CD4-positive, alpha-beta T cell treated with Interleukin-17A for 1 hour (primary cell): ENCODE measurements around the gene COX6B2.
"Not testable (repeated sequence)": the region's sequence is repeated elsewhere in the genome, so short reads cannot be mapped to it uniquely, and the experiment has no call there.

ENCODE experiments used
- DNase-seq: peaks from one replicate; pipeline ENCODE4 v3.0.0-alpha.2; 2020

The COX6B2 gene

GRCh38 chr19:55341595-55342531, 12.7 kb downstream of the COX6B2 start:
- no peak for DNase-seq

GRCh38 chr19:55341171-55341588, 13.3 kb downstream of the COX6B2 start:
- peak; percentile 63 for DNase-seq

GRCh38 chr19:55340784-55341147, 13.8 kb downstream of the COX6B2 start:
- peak; percentile 39 for DNase-seq

- DNase-seq, result peak; percentile 45
Observed at GRCh38 chr19:55339889-55340783, 14.4 kb downstream of the COX6B2 start.

DNA sequence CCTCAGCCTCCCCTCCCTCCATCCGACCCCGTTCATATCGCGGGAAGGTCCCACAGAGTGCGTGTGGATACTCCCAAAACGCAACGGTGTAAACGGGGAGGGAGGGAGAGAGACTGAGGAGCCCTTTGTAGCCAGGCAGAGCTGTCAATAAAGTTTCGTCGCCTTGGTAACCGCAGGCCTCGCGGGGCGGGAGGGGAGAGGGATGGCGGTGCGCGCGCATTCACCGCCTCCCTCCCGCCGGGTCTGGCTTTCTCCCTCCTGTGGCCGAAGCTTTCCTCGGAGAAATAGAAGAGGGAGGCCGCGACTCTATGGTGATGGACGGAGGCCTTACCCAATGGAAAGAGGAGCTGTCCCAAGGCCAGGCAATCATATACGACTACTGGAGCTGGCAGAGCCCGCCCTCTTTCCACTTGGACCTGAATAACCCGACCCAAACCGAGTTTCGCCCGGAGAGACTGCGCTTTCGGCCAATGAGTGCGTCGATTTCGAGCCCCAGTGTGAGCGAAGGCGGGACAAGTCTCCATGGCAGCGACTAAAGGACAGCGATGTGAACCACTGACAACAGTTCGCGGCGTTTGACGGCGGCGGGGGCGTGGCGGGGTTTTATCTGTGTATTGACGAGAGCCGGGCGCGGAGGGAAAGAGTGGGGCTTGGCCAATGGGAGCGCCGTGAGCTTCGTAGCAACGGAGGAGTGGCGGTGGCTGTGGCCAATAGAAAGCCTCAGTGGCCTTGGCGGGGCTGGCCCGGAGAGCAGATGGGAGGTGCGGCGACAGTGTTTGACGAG, 15.2 kb downstream of the COX6B2 start, which contains the start of gene KMT5C:
TSS of gene KMT5C (plus strand) at position 772 of the 784 bp plus-strand sequence. CDS start 2,061 bp downstream, outside the sequence.
- DNase-seq, result peak; percentile 100

GRCh38 chr19:55336101-55336500, 18.4 kb downstream of the COX6B2 start:
- DNase-seq, result no peak

- DNase-seq, result no peak
Observed at GRCh38 chr19:55333870-55334269, 20.6 kb downstream of the COX6B2 start.

DNA sequence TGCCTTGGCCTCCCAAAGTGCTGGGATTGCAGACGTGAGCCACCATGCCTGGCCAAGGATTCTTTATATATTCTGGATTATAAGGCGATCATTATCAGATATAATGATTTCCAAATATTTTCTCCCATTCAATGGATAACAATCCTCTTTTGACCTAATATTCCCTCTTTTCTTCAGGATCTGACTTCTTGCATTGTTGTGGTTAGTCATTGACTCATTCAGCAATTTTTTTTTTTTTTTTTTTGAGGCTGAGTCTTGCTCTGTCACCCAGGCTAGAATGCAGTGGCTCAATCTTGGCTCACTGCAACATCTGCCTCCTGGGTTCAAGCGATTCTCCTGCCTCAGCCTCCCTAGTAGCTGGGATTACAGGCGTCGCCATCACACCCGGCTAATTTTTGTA, 24.7 kb downstream of the COX6B2 start:
- not testable (repeated sequence) for DNase-seq

GRCh38 chr19:55328774-55329318, 25.7 kb downstream of the COX6B2 start:
- peak; percentile 38 for DNase-seq

DNA sequence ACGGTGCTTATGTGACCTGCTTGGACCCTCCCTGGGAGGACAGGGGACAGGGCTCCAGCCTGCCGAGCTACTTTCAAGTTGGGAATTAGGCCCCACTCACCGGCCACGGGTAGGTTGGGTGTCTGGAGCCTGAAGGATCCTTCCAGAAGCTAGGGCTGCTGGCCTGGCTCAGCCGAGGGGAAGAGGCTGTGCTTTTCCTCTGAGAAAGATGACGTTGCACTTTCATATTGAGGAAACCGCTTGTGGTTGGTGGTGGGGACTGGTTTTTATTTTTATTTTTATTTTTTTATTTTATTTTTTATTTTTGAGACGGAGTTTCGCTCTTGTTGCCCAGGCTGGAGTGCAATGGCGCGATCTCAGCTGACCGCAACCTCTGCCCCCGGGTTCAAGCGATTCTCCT, 29.3 kb downstream of the COX6B2 start, which contains the start of gene TMEM150B:
TSS of gene TMEM150B (minus strand) at position 170 of the 400 bp plus-strand sequence. CDS start 4,305 bp downstream, outside the sequence.
- no peak for DNase-seq

DNA sequence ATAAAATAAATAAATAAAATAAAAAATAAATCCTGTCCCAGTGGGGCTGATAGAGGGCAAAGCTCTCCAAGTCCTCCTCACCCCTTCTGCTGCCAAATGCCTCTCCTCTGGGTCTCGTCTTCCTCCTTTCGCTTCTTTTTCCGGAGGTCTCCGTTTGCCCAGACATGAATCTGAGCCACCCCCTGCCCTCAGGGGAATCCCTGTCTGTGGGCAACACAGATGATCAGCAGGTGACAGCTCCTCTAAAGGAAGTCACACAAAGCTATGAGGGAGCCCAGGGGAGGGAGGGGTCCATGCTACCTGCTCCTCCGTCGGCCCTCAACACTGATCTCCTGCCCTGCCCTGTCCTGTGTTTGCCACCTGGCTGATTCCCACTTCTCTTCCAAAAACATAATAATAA, 29.9 kb downstream of the COX6B2 start:
- no peak for DNase-seq

- DNase-seq, result no peak
Observed at GRCh38 chr19:55322204-55322885, 32.2 kb downstream of the COX6B2 start.

GRCh38 chr19:55321466-55322137, 32.9 kb downstream of the COX6B2 start:
- DNase-seq, result no peak

DNA sequence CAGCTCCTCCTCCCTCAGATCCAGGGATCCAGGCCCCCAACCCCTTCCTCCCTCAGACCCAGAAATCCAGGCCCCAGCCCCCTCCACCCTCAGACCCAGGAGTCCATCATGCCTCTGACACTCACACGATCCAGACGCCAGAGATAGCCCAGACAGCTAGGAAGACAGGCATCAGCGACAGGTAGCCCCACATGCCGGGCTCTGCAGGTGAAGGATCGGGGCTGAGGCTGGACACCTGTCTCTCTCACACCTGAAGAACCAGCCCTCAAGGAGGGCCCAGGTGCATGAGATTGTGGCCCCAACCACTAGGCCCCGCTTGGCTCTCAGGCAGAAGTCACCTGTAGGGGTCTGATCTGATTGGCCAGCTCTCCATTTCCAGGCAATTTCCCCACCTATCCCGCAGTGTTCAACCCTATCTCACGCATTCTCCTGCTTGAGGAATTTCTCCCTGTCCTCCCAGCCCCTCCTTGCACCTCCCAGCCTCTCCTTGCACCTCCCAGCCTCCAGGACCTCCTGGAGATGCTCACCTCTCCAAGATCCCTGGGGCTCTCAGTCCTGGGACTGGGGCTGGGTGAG, 33.6 kb downstream of the COX6B2 start:
- no peak for DNase-seq

DNA sequence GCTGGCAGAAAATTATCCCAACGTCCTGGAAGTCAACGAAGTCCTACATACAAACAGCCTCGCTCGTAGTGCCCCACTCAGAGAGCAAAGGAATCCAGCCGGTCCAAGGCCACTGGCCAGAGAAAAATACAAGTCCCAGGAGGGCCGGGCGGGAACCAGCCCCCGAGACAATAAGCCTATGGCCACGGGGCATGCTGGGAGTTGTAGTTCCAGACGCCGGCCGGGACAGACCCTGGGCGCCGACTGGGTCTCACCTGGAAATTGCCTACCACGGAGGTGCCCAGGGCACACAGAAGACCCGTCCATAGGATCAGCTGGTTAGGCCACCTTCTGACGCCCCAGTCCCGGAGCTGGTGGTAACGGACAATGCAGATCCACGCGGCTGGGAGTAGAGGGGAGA, 34.7 kb downstream of the COX6B2 start:
- DNase-seq, result no peak

GRCh38 chr19:55316646-55317045, 37.9 kb downstream of the COX6B2 start:
- DNase-seq, result no peak

GRCh38 chr19:55315956-55316525, 38.5 kb downstream of the COX6B2 start:
- no peak for DNase-seq

DNA sequence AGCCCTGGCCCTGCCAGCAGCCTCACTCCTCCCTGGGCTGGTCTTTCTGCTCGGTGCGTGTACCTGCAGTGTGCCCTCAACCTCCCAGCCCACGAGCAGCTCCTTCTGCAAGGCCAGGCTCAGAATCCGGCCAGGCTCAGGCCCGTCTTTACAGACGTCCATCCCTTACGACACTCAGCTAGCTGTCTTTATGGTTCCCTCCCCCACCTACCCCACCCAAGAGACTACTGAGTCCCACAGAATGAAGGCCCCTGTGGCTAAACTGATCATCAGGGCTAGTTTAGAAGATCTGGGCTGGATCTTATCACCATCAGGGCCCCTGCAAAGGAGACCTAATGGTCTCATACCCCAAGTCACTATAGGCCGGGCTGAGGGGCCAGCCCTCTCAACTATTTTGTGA, 40.1 kb downstream of the COX6B2 start:
- DNase-seq, result no peak

DNA sequence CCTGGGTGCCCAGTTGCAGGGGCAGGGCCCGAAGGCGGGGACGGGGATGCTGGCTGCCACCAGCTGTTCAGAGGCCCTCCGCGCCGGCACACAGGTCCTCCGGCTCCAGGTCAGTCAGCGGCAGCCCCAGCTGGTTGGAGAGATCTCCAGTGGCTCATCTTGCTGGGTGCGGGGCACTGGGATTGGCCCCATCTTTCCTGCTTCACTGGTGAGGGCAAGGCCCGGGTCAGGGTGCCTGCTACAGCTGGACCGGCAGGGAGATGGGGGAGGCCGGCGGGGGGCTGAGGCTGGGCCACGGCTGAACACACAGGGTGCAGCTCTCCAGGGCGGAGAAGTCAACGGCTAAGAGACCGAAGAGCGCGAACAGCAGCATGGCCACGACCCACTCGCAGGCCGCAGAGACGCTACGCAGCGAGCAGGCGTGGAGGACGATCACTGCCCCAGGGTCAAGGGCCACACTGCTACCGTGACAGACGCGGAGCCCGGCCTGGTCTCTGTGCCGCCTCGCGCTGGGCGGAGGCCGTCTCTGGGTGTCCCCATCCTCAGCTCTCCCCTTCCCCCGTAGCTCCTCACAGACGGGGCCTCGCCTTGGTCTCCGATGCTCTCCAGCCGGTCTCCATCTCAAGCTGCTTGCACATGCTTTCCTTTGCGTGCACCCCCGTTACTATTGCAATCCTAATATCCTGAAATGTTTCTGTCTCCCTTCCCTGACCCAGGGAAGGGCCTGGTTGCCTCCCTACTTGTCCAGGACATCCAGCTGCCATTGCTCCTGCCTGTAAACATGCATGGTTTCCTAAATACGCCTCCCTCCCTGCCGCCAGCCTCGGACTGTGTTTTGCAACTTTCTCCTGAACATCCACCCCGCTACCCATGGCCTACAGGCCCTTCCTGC, 41.7 kb downstream of the COX6B2 start:
- DNase-seq, result no peak
